ENCODE results near the gene HOMER2.

DNA sequence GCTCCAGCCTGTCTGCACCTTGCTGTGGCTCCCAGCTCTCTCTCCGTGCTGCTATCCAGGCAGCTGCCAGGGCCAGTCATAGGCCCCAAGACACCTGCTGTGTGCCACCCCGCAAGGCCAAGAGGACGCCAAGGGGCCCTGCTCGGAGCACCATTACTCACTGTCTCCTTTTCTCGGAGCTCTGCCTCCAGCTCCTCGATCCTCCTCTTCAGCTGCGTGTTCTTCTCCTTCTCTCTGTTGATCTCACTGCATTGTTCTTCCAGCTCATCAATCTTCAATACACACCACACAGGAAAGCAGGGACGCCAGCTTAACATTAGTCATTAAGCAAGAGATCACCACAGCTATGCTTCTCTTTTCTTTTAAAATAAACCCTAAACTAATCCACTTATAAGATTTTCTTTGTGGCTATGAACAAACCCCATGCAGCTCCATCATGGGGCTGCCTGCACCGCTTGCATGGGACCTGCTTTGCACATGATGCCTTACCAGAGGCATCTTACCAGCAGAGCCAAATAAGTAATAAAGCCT, 100.5 kb downstream of the HOMER2 start:
- TF ChIP-seq, protein P1, sequence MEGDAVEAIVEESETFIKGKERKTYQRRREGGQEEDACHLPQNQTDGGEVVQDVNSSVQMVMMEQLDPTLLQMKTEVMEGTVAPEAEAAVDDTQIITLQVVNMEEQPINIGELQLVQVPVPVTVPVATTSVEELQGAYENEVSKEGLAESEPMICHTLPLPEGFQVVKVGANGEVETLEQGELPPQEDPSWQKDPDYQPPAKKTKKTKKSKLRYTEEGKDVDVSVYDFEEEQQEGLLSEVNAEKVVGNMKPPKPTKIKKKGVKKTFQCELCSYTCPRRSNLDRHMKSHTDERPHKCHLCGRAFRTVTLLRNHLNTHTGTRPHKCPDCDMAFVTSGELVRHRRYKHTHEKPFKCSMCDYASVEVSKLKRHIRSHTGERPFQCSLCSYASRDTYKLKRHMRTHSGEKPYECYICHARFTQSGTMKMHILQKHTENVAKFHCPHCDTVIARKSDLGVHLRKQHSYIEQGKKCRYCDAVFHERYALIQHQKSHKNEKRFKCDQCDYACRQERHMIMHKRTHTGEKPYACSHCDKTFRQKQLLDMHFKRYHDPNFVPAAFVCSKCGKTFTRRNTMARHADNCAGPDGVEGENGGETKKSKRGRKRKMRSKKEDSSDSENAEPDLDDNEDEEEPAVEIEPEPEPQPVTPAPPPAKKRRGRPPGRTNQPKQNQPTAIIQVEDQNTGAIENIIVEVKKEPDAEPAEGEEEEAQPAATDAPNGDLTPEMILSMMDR (IDR thresholded peaks at IDR 0.05; ENCODE audit: low read depth, low read length, missing input control): no peak
- TF ChIP-seq, protein P2, sequence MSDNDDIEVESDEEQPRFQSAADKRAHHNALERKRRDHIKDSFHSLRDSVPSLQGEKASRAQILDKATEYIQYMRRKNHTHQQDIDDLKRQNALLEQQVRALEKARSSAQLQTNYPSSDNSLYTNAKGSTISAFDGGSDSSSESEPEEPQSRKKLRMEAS (IDR thresholded peaks at IDR 0.05): no peak
- no peak for TF ChIP-seq GABPA (IDR thresholded peaks at IDR 0.05 in 1 of 2, conservative IDR thresholded peaks at IDR 0.05 in 1 of 2)
- TF ChIP-seq, protein P3, sequence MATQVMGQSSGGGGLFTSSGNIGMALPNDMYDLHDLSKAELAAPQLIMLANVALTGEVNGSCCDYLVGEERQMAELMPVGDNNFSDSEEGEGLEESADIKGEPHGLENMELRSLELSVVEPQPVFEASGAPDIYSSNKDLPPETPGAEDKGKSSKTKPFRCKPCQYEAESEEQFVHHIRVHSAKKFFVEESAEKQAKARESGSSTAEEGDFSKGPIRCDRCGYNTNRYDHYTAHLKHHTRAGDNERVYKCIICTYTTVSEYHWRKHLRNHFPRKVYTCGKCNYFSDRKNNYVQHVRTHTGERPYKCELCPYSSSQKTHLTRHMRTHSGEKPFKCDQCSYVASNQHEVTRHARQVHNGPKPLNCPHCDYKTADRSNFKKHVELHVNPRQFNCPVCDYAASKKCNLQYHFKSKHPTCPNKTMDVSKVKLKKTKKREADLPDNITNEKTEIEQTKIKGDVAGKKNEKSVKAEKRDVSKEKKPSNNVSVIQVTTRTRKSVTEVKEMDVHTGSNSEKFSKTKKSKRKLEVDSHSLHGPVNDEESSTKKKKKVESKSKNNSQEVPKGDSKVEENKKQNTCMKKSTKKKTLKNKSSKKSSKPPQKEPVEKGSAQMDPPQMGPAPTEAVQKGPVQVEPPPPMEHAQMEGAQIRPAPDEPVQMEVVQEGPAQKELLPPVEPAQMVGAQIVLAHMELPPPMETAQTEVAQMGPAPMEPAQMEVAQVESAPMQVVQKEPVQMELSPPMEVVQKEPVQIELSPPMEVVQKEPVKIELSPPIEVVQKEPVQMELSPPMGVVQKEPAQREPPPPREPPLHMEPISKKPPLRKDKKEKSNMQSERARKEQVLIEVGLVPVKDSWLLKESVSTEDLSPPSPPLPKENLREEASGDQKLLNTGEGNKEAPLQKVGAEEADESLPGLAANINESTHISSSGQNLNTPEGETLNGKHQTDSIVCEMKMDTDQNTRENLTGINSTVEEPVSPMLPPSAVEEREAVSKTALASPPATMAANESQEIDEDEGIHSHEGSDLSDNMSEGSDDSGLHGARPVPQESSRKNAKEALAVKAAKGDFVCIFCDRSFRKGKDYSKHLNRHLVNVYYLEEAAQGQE (IDR thresholded peaks at IDR 0.05): no peak
- TF ChIP-seq, protein P4, sequence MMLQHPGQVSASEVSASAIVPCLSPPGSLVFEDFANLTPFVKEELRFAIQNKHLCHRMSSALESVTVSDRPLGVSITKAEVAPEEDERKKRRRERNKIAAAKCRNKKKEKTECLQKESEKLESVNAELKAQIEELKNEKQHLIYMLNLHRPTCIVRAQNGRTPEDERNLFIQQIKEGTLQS (IDR thresholded peaks at IDR 0.05): no peak
- TF ChIP-seq RAD21 (IDR thresholded peaks at IDR 0.05): no peak
- TF ChIP-seq SP1 (IDR thresholded peaks at IDR 0.05): no peak
